ENCODE data around the gene KCNN1. TPM values are rescaled to one million over a fixed set of nuclear protein-coding genes. Genes with fewer than 3 reads are reported as not detected.

KCNN1 gene
- total RNA-seq, 2 experiments from 2014 or later, result not detected

- peaks cover 47% of the 10 kb centered on the region for H3K4me1 Mint-ChIP-seq
- H3K27me3 Mint-ChIP-seq, result peaks cover 48% of the 10 kb centered on the region
- peaks cover under 1% of the 10 kb centered on the region for H3K36me3 Mint-ChIP-seq (ENCODE audit: low read depth)
- H3K9me3 Mint-ChIP-seq, result no peaks in the 10 kb centered on the region
- ChIA-PET POLR2A (no interaction called here), CTCF (interaction anchor here (0.7 to 1.2 kb wide), 3 partner anchors 11 to 23 kb away, joined by 3 to 6 read pairs (median 3); partner anchors contain the start of gene CCDC124)
- no peak for DNase-seq
- H3K4me3 Mint-ChIP-seq, result peak overlapping the region; percentile 59
- peak overlapping the region; percentile 57 for H3K27ac Mint-ChIP-seq
Observed at GRCh38 chr19:17948931-17949930, 17.7 kb upstream of the KCNN1 start.

- DNase-seq, result no peak
- H3K9me3 Mint-ChIP-seq, result no peaks in the 10 kb centered on the region
- ChIA-PET POLR2A (interaction anchor here (0.6 kb wide), 1 partner anchor 14 kb away, joined by 3 read pairs; no protein-coding TSS in a partner anchor), CTCF (interaction anchor here (1.0 to 1.2 kb wide), 2 partner anchors 12 to 17 kb away, joined by 3 to 6 read pairs; partner anchors contain the start of gene CCDC124)
- no peak overlapping the region for H3K27ac Mint-ChIP-seq
- peaks cover 47% of the 10 kb centered on the region for H3K4me1 Mint-ChIP-seq
- no peaks in the 10 kb centered on the region for H3K36me3 Mint-ChIP-seq (ENCODE audit: low read depth)
- peak overlapping the region; percentile 31 for H3K4me3 Mint-ChIP-seq
- peaks cover 53% of the 10 kb centered on the region for H3K27me3 Mint-ChIP-seq
Observed at GRCh38 chr19:17949956-17950309, 17.0 kb upstream of the KCNN1 start.

GRCh38 chr19:17950310-17951156 is 16.4 kb upstream of the KCNN1 start:
- Mint-ChIP-seq H3K4me3 (peak overlapping the region; percentile 17), H3K36me3 (ENCODE audit: low read depth) (no peaks in the 10 kb centered on the region), H3K27me3 (peaks cover 54% of the 10 kb centered on the region), H3K4me1 (peaks cover 47% of the 10 kb centered on the region), H3K27ac (no peak overlapping the region), H3K9me3 (no peaks in the 10 kb centered on the region)
- peak; percentile 28 for DNase-seq
- ChIA-PET CTCF (interaction anchor here (0.6 to 1.3 kb wide), 5 partner anchors 12 to 235 kb away, joined by 3 to 6 read pairs (median 4); partner anchors contain the start of gene CCDC124), POLR2A (interaction anchor here (0.6 kb wide), 2 partner anchors 13 to 874 kb away, joined by 3 to 4 read pairs; no protein-coding TSS in a partner anchor)

DNA sequence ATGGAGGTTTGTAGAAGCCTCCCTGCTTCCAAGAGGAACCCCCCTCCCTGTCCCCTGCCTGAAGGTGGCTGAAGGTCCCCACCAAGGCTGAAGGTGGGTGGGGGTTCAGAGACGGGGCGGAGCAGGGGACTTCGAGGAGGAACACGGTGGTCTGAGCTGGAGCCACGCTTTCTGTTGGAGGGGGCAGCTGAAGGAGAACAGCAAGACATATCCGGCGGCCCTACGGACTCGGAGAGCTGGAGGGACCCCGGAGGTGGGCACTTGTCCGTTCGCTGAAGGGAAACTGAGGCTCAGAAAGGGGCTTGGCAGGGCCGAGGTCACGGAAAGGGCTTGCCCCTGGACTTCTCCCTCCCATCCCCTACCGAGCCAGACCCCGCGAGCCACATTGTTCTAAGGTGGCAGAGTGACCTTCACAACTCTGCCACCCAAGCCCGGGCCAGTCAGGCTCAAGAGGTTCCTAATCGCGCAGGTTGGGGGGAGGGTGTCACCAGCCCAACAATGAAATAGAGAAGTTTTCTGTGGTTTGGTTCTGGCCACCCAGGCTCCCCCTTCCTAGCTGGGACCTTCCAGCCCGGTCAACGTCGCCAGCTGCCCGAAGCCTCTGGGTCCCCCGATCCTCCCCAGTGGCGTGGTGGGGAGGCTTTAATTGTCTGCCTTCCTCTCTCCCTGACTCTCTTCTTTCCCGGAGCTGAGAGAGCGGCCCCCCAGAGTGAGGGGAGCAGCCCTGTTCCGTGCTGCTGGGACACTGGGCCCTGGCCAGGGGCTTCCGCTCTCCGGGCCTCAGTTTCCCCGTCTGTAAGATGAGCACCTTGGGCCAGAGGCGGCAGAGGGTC is 15.5 kb upstream of the KCNN1 start:
- H3K4me3 Mint-ChIP-seq, result no peak overlapping the region
- no peak overlapping the region for H3K27ac Mint-ChIP-seq
- no peak for DNase-seq

GRCh38 chr19:17951990-17952976 is 14.6 kb upstream of the KCNN1 start:
- Mint-ChIP-seq H3K27me3 (peaks cover 60% of the 10 kb centered on the region), H3K4me1 (peaks cover 31% of the 10 kb centered on the region), H3K4me3 (no peak overlapping the region), H3K36me3 (ENCODE audit: low read depth) (no peaks in the 10 kb centered on the region), H3K27ac (no peak overlapping the region), H3K9me3 (no peaks in the 10 kb centered on the region)
- no peak for DNase-seq
- ChIA-PET CTCF (interaction anchor here (0.6 to 3.8 kb wide), 6 partner anchors 14 to 375 kb away, joined by 3 to 17 read pairs (median 3); partner anchors contain the start of genes CCDC124 and RPL18A), POLR2A (no interaction called here)

More for the DNA sequence above, 15.5 kb upstream of the KCNN1 start:
- ChIA-PET CTCF (interaction anchor here (0.6 to 1.3 kb wide), 8 partner anchors 13 to 234 kb away, joined by 3 to 4 read pairs (median 3); partner anchors contain the start of genes CCDC124 and RPL18A), POLR2A (interaction anchor here (0.6 kb wide), 1 partner anchor 875 kb away, joined by 4 read pairs; no protein-coding TSS in a partner anchor)
- H3K9me3 Mint-ChIP-seq, result no peaks in the 10 kb centered on the region
- H3K36me3 Mint-ChIP-seq (ENCODE audit: low read depth), result no peaks in the 10 kb centered on the region
- peaks cover 54% of the 10 kb centered on the region for H3K27me3 Mint-ChIP-seq
- H3K4me1 Mint-ChIP-seq, result peaks cover 38% of the 10 kb centered on the region

GRCh38 chr19:17953316-17953801 is 13.5 kb upstream of the KCNN1 start:
- DNase-seq, result no peak
- Mint-ChIP-seq H3K36me3 (ENCODE audit: low read depth) (no peaks in the 10 kb centered on the region), H3K27me3 (peaks cover 66% of the 10 kb centered on the region), H3K9me3 (no peaks in the 10 kb centered on the region), H3K4me1 (peaks cover 28% of the 10 kb centered on the region), H3K4me3 (no peak overlapping the region), H3K27ac (no peak overlapping the region)
- ChIA-PET CTCF (interaction anchor here (1.9 to 3.8 kb wide), 2 partner anchors 15 to 21 kb away, joined by 7 to 17 read pairs; partner anchors contain the start of gene CCDC124), POLR2A (no interaction called here)

DNA sequence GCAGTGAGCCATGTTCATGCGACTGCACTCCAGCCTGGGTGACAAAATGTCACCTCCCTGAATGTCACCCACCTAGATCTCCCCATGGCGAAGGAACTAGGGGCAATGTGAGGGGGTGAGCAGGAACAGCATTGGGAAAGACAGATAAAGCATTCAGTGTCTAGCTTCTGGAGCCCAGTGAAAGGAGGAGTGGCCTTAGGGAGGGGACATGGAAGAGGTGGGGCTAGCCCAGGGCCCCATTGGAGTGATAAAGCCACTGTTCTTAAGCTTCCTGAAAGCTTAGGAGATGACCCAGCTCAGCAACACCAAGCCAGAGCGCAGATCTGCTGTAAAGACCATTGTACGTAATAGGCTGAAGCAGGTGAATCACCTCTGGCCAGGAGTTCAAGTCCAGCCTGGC is 13.0 kb upstream of the KCNN1 start:
- ChIA-PET POLR2A (no interaction called here), CTCF (interaction anchor here (1.9 to 3.8 kb wide), 2 partner anchors 16 to 21 kb away, joined by 7 to 17 read pairs; partner anchors contain the start of gene CCDC124)
- peaks cover 64% of the 10 kb centered on the region for H3K27me3 Mint-ChIP-seq
- H3K9me3 Mint-ChIP-seq, result no peaks in the 10 kb centered on the region
- no peak overlapping the region for H3K27ac Mint-ChIP-seq
- no peak for DNase-seq
- peaks cover 25% of the 10 kb centered on the region for H3K4me1 Mint-ChIP-seq
- H3K4me3 Mint-ChIP-seq, result no peak overlapping the region
- no peaks in the 10 kb centered on the region for H3K36me3 Mint-ChIP-seq (ENCODE audit: low read depth)

GRCh38 chr19:17954401-17954800 is 12.5 kb upstream of the KCNN1 start:
- no peak for DNase-seq
- peaks cover 59% of the 10 kb centered on the region for H3K27me3 Mint-ChIP-seq
- CTCF ChIA-PET, result interaction anchor here (0.7 to 3.8 kb wide), 5 partner anchors 16 to 67 kb away, joined by 3 to 17 read pairs (median 6); partner anchors contain the start of gene CCDC124
- no peaks in the 10 kb centered on the region for H3K9me3 Mint-ChIP-seq
- H3K4me3 Mint-ChIP-seq, result no peak overlapping the region
- H3K36me3 Mint-ChIP-seq (ENCODE audit: low read depth), result no peaks in the 10 kb centered on the region
- no peak overlapping the region for H3K27ac Mint-ChIP-seq
- POLR2A ChIA-PET, result no interaction called here
- H3K4me1 Mint-ChIP-seq, result peaks cover 19% of the 10 kb centered on the region

DNA sequence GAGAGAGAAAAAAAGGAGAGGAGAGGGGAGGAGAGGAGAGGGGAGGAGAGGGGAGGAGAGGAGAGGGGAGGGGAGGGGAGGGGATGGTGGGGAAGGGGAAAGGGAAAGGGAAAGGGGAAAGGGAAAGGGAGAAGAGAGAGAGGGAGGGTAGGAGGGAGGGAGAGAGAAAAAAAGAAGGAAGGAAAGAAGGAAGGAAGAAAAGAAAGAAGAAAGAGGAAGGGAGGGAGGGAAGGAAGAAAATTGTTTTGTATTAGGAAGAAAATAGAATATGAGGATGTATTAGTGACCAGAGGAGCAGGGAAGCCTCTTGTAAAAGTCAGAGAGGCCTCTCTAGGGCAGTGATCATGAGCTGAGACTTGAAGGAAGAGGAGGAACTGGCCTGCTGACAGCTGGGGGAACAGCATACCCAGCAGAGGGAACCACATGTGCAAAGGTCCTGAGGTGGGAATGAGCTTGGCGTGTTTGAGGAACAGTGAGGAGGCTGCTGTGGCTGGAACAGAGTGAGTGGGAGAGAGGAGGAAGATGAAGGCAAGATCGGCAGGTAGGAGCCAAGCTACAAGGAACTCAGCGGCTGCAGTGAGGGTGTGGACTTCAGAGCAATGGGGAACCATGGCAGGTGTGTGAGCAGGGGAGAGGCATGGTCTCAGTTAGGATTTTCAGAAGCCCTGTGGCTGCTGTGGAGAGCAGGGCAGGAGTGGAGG is 9.6 kb upstream of the KCNN1 start:
- ChIA-PET POLR2A (no interaction called here), CTCF (interaction anchor here (0.6 to 1.0 kb wide), 5 partner anchors 19 to 287 kb away, joined by 3 read pairs; partner anchors contain the start of gene CCDC124)
- Mint-ChIP-seq H3K27ac (peak overlapping the region; percentile 5), H3K9me3 (no peaks in the 10 kb centered on the region), H3K27me3 (peaks cover 34% of the 10 kb centered on the region), H3K4me1 (peaks cover 1% of the 10 kb centered on the region), H3K36me3 (ENCODE audit: low read depth) (no peaks in the 10 kb centered on the region), H3K4me3 (no peak overlapping the region)
- DNase-seq, result no peak

- CTCF ChIA-PET, result interaction anchor here (0.6 to 1.2 kb wide), 8 partner anchors 12 to 286 kb away, joined by 3 to 8 read pairs (median 3); partner anchors contain the start of gene CCDC124
- POLR2A ChIA-PET, result interaction anchor here (0.6 kb wide), 1 partner anchor 325 kb away, joined by 4 read pairs; no protein-coding TSS in a partner anchor
- peaks cover 29% of the 10 kb centered on the region for H3K27me3 Mint-ChIP-seq
- H3K9me3 Mint-ChIP-seq, result no peaks in the 10 kb centered on the region
- DNase-seq, result no peak
- no peak overlapping the region for H3K27ac Mint-ChIP-seq
- H3K4me1 Mint-ChIP-seq, result no peaks in the 10 kb centered on the region
- no peak overlapping the region for H3K4me3 Mint-ChIP-seq
- H3K36me3 Mint-ChIP-seq (ENCODE audit: low read depth), result no peaks in the 10 kb centered on the region
Observed at GRCh38 chr19:17957885-17958284, 9.0 kb upstream of the KCNN1 start.
